H1 (cell line): ENCODE measurements around the gene TTC28. TPM values are rescaled to one million over a fixed set of nuclear protein-coding genes. Genes with fewer than 3 reads are reported as not detected.

ENCODE experiments used
- CTCF ChIA-PET: fragments of 300-600 bp; sonication (Branson Sonifier 250); formaldehyde crosslinking; loops from one replicate; lab custom pipeline; 2021; ENCODE audit not compliant: partially characterized antibody; lab: Charles Lee
- POLR2A ChIA-PET: fragments of 300-600 bp; sonication (Branson Sonifier 250); formaldehyde crosslinking; loops from one replicate; lab custom pipeline; 2021; ENCODE audit warnings: inconsistent platforms; ENCODE audit not compliant: partially characterized antibody; lab: Charles Lee
- DNase-seq, 2 experiments: peaks; one replicate each; pipeline versions ENCODE4 v3.0.0 to v3.0.0-alpha.2; 2010 to 2022; ENCODE audit warnings: low spot score in 2 of 2, low read depth in 1 of 2, mixed read lengths in 1 of 2
- FAIRE-seq: peaks from 2 replicates; lab custom pipeline; 2011; peaks lifted over from hg19 to GRCh38; lab: Jason Lieb, UNC
- H2AFZ ChIP-seq: 2 replicates; pipeline ENCODE4 v1.8.1; 2012; ENCODE audit warnings: low read length, inconsistent platforms
- H2AK5ac ChIP-seq: 2 replicates; pipeline ENCODE4 v1.6.1; 2013; ENCODE audit warnings: low read depth, low read length
- H2BK120ac ChIP-seq: replicated peaks from 2 replicates; pipeline ENCODE3; 2013; ENCODE audit warnings: low read depth, low read length, inconsistent platforms
- H2BK12ac ChIP-seq: 2 replicates; pipeline ENCODE4 v1.6.1; 2013; ENCODE audit warnings: low read depth, low read length
- H2BK15ac ChIP-seq: 2 replicates; pipeline ENCODE4 v1.6.1; 2013; ENCODE audit warnings: low read length
- H2BK20ac ChIP-seq: 2 replicates; pipeline ENCODE4 v1.6.1; 2013; ENCODE audit warnings: low read length
- H2BK5ac ChIP-seq: 2 replicates; pipeline ENCODE4 v1.6.1; 2013; ENCODE audit warnings: low read depth, low read length
- H3K14ac ChIP-seq: 2 replicates; pipeline ENCODE4 v1.6.1; 2013; ENCODE audit warnings: inconsistent platforms; ENCODE audit not compliant: insufficient read length
- H3K18ac ChIP-seq: 2 replicates; pipeline ENCODE4 v1.6.1; 2013; ENCODE audit warnings: low read length; ENCODE audit errors: extremely low read depth
- H3K23ac ChIP-seq: 2 replicates; pipeline ENCODE4 v1.6.1; 2013; ENCODE audit warnings: inconsistent platforms; ENCODE audit not compliant: insufficient read length
- H3K23me2 ChIP-seq: 2 replicates; pipeline ENCODE4 v1.6.1; 2013; ENCODE audit warnings: low read depth, low read length
- H3K27ac ChIP-seq: 2 replicates; pipeline ENCODE4 v1.6.1; 2011; ENCODE audit warnings: low read depth, low read length, inconsistent platforms
- H3K27me3 ChIP-seq, 4 experiments: replicated peaks in 1 of 4; 1 replicate in 1 of 4; 2 replicates in 3 of 4; pipeline versions ENCODE4 v1.6.1 to v1.8.1; 2011 to 2013; ENCODE audit warnings: low read length in 3 of 4, mild to moderate bottlenecking in 3 of 4, inconsistent platforms in 2 of 4, mixed read lengths in 2 of 4, moderate library complexity in 1 of 4; ENCODE audit not compliant: control insufficient read depth in 3 of 4, insufficient read depth in 3 of 4; ENCODE audit errors: extremely low read depth in 1 of 4
- H3K36me3 ChIP-seq, 4 experiments: 2 replicates each; pipeline versions ENCODE4 v1.6.1 to v1.8.1; 2011 to 2013; ENCODE audit warnings: mild to moderate bottlenecking in 4 of 4, low read length in 3 of 4, moderate library complexity in 2 of 4, control low read depth in 1 of 4, inconsistent platforms in 1 of 4; ENCODE audit not compliant: insufficient read depth in 4 of 4, control insufficient read depth in 2 of 4
- H3K4ac ChIP-seq: replicated peaks from 2 replicates; pipeline ENCODE3; 2013; ENCODE audit warnings: low read length, low read depth, mixed read lengths, inconsistent platforms; ENCODE audit not compliant: insufficient read length
- H3K4me1 ChIP-seq, 4 experiments: replicated peaks in 1 of 4; 1 replicate in 1 of 4; 2 replicates in 3 of 4; pipeline versions ENCODE4 v1.6.1 to v1.8.1; 2011 to 2013; ENCODE audit warnings: low read length in 3 of 4, inconsistent platforms in 2 of 4, mixed read lengths in 1 of 4; ENCODE audit not compliant: insufficient read depth in 4 of 4, control insufficient read depth in 3 of 4
- H3K4me2 ChIP-seq, 2 experiments: 2 replicates each; pipeline versions ENCODE4 v1.6.1 to v1.8.1; 2011 to 2013; ENCODE audit warnings: low read depth in 2 of 2, low read length in 2 of 2, control low read depth in 1 of 2, inconsistent platforms in 1 of 2, mild to moderate bottlenecking in 1 of 2; ENCODE audit not compliant: insufficient read depth in 1 of 2
- H3K4me3 ChIP-seq, 4 experiments: fragments of 200-600, 300-600 bp in 1 of 4; sonication (generic), shearing (Covaris generic), sonication (Bioruptor Twin) in 1 of 4; 2 replicates each; pipeline versions ENCODE4 v1.5.1 to v1.8.1; 2011 to 2016; ENCODE audit warnings: low read length in 4 of 4, low read depth in 3 of 4, control low read depth in 2 of 4, inconsistent platforms in 2 of 4, mild to moderate bottlenecking in 2 of 4, mixed read lengths in 1 of 4, moderate library complexity in 1 of 4; ENCODE audit not compliant: insufficient read depth in 2 of 4; ENCODE audit errors: extremely low read depth in 1 of 4
- H3K56ac ChIP-seq: replicated peaks from 2 replicates; pipeline ENCODE3; 2013; ENCODE audit warnings: low read depth, mild to moderate bottlenecking, mixed read lengths, low read length, inconsistent platforms; ENCODE audit not compliant: insufficient read length
- H3K79me1 ChIP-seq: 2 replicates; pipeline ENCODE4 v1.6.1; 2013; ENCODE audit warnings: low read depth, low read length, control low read depth
- H3K79me2 ChIP-seq, 2 experiments: 2 replicates each; pipeline versions ENCODE4 v1.6.1 to v1.8.1; 2012 to 2013; ENCODE audit warnings: low read length in 2 of 2, mild to moderate bottlenecking in 2 of 2, inconsistent platforms in 1 of 2; ENCODE audit not compliant: insufficient read depth in 2 of 2, control insufficient read depth in 1 of 2
- H3K9ac ChIP-seq, 4 experiments: replicated peaks in 1 of 4; 1 replicate in 1 of 4; 2 replicates in 3 of 4; pipeline versions ENCODE4 v1.6.1 to v1.8.1; 2011 to 2013; ENCODE audit warnings: low read depth in 3 of 4, low read length in 3 of 4, control low read depth in 2 of 4, mild to moderate bottlenecking in 2 of 4, moderate library complexity in 2 of 4, inconsistent platforms in 1 of 4; ENCODE audit errors: extremely low read depth in 1 of 4
- H3K9me3 ChIP-seq, 2 experiments: 2 replicates each; pipeline versions ENCODE4 v1.6.1 to v1.8.1; 2012 to 2013; ENCODE audit warnings: mild to moderate bottlenecking in 2 of 2, moderate library complexity in 2 of 2, control low read depth in 1 of 2, inconsistent platforms in 1 of 2, low read depth in 1 of 2, low read length in 1 of 2, mixed read lengths in 1 of 2; ENCODE audit not compliant: insufficient read depth in 2 of 2
- H4K20me1 ChIP-seq, 2 experiments: replicated peaks in 1 of 2; 2 replicates each; pipeline versions ENCODE3 to v1.8.1; 2011 to 2013; ENCODE audit warnings: inconsistent platforms in 2 of 2, low read length in 2 of 2, mild to moderate bottlenecking in 1 of 2; ENCODE audit not compliant: insufficient read depth in 2 of 2, control insufficient read depth in 1 of 2
- H4K5ac ChIP-seq: 2 replicates; pipeline ENCODE4 v1.6.1; 2013; ENCODE audit warnings: low read length, low read depth, mixed read lengths, inconsistent platforms; ENCODE audit not compliant: insufficient read length
- H4K8ac ChIP-seq: 2 replicates; pipeline ENCODE4 v1.8.0; 2013; ENCODE audit warnings: mild to moderate bottlenecking, moderate library complexity, low read length, inconsistent platforms; ENCODE audit not compliant: insufficient read depth; ENCODE audit errors: extremely low read depth
- H4K91ac ChIP-seq: replicated peaks from 2 replicates; pipeline ENCODE3; 2013; ENCODE audit warnings: low read length, mixed read lengths, inconsistent platforms; ENCODE audit not compliant: insufficient read length
- BCL11A ChIP-seq, 2 experiments: IDR thresholded peaks; one replicate each; pipeline ENCODE4 v1.6.1; 2011; ENCODE audit warnings: low read depth in 2 of 2, low read length in 2 of 2, mild to moderate bottlenecking in 2 of 2
- CHD2 ChIP-seq: IDR thresholded peaks from 2 replicates; pipeline ENCODE4 v1.6.1; 2012; ENCODE audit warnings: low read length, improper control_type of control experiment
- CREB1 ChIP-seq: IDR thresholded peaks from 2 replicates; pipeline ENCODE4 v1.6.1; 2012; ENCODE audit warnings: inconsistent platforms
- EGR1 ChIP-seq: IDR thresholded peaks from 2 replicates; pipeline ENCODE4 v1.6.1; 2011; ENCODE audit warnings: low read depth, low read length, borderline replicate concordance
- EZH2 ChIP-seq: fragments of 200-600 bp; sonication (generic); IDR thresholded peaks from 2 replicates; pipeline ENCODE4 v1.7.1; 2012; ENCODE audit warnings: low read depth, mild to moderate bottlenecking, moderate library complexity, low read length, inconsistent platforms; ENCODE audit not compliant: severe bottlenecking
- JUN ChIP-seq: IDR thresholded peaks from 2 replicates; pipeline ENCODE4 v1.6.1; 2011; ENCODE audit warnings: low read depth, mild to moderate bottlenecking, improper control_type of control experiment, low read length
- JUND ChIP-seq: IDR thresholded peaks from 2 replicates; pipeline ENCODE4 v1.6.1; 2011; ENCODE audit warnings: mild to moderate bottlenecking, improper control_type of control experiment, low read length
- MAFK ChIP-seq: IDR thresholded peaks from 2 replicates; pipeline ENCODE4 v1.6.1; 2012; ENCODE audit warnings: low read depth, mild to moderate bottlenecking, improper control_type of control experiment, low read length
- MAX ChIP-seq: IDR thresholded peaks from 2 replicates; pipeline ENCODE4 v1.6.1; 2012; ENCODE audit warnings: inconsistent platforms
- POLR2AphosphoS5 ChIP-seq: IDR thresholded peaks from 2 replicates; pipeline ENCODE4 v1.6.1; 2011; ENCODE audit warnings: low read depth, low read length
- RNF2 ChIP-seq: fragments of 200-900, 300-1000 bp; sonication (generic); IDR thresholded peaks from 2 replicates; pipeline ENCODE4 v1.7.1; 2016; ENCODE audit warnings: borderline replicate concordance, low read depth, mild to moderate bottlenecking, antibody characterized with exemption, low read length; ENCODE audit not compliant: poor library complexity, severe bottlenecking; ENCODE audit errors: missing control alignments
- TAF1 ChIP-seq: IDR thresholded peaks from 2 replicates; pipeline ENCODE4 v1.6.1; 2011; ENCODE audit warnings: mild to moderate bottlenecking, low read depth, low read length
- TBP ChIP-seq: IDR thresholded peaks from 2 replicates; pipeline ENCODE4 v1.6.1; 2011; ENCODE audit warnings: low read depth, low read length, improper control_type of control experiment
- YY1 ChIP-seq: IDR thresholded peaks from 2 replicates; pipeline ENCODE4 v1.6.1; 2011; ENCODE audit warnings: low read depth, mild to moderate bottlenecking, low read length
- WGBS, 2 experiments: shearing (Covaris generic) in 1 of 2; methylation state at CpG; one replicate each; pipeline versions ENCODE4 v1.1.6 to v1.1.7; 2013 to 2015; ENCODE audit warnings: low lambda C conversion rate in 2 of 2, mixed read lengths in 2 of 2, inconsistent platforms in 1 of 2, low coverage in 1 of 2, missing lambda C conversion rate in 1 of 2; ENCODE audit not compliant: insufficient replicate concordance in 2 of 2, insufficient coverage in 1 of 2, insufficient read length in 1 of 2; ENCODE audit errors: extremely low coverage in 1 of 2, missing lambda C conversion rate in 1 of 2; 5-methylcytosine and 5-hydroxymethylcytosine counted together
- polyA plus RNA-seq, 7 experiments: library from polyadenylated mRNA; depleted of rRNA in 3 of 7; stranded (reverse) in 5 of 7; unstranded in 2 of 7; fragments of >200 nt in 5 of 7; fragments of 200-250 nt in 2 of 7; gene quantifications; 1 replicate in 5 of 7; 2 replicates in 1 of 7; 4 replicates in 1 of 7; pipeline versions ENCODE4 v1.2.1 to v1.2.3, GENCODE V29; 2011 to 2013; ENCODE audit warnings: missing spikeins in 2 of 7, mixed read lengths in 2 of 7
- total RNA-seq: library from RNA; stranded (reverse); fragmentation: NEBNext Ultra II Directional; extraction: Animal tissue kit (Norgen Biotek cat#: 25700); gene quantifications from 2 replicates; pipeline ENCODE4 v1.2.1, GENCODE V29; 2021

Gene TTC28
- total and polyA plus RNA-seq, 2 of the 8 experiments (the other 6 are each of a cell fraction or from before 2014, with no cell fraction given) = 2.6 to 12.6 TPM

- H3K4me1 ChIP-seq = no peaks in the 10 kb centered on the region
- TF ChIP-seq MAX (no peak), MAFK (no peak), EGR1 (no peak), TAF1 (no peak), CREB1 (no peak), JUND (no peak), EZH2 (no peak), YY1 (no peak), TBP (no peak), RNF2 (no peak), BCL11A (IDR thresholded peaks at IDR 0.05; ENCODE audit: low read depth in 2 of 2, low read length in 2 of 2) (no peak), JUN (no peak), CHD2 (no peak), POLR2AphosphoS5 (no peak)
Measured at GRCh38 chr22:28025866-28026575, 653.6 kb downstream of the TTC28 start.

More at GRCh38 chr22:28025866-28026575, 653.6 kb downstream of the TTC28 start:
- peaks cover 0 to 1% of the 10 kb centered on the region in 2 experiments for H4K20me1 ChIP-seq
- no peak overlapping the region for H2BK15ac ChIP-seq
- H3K4ac ChIP-seq = peak overlapping the region; percentile 58
- no peak overlapping the region for H2AFZ ChIP-seq
- no peaks in the 10 kb centered on the region for H3K79me1 ChIP-seq
- H3K36me3 ChIP-seq = no peaks in the 10 kb centered on the region
- no peak overlapping the region for H2BK20ac ChIP-seq
- no peak overlapping the region for H3K4me3 ChIP-seq
- H3K79me2 ChIP-seq = no peaks in the 10 kb centered on the region
- DNase-seq (no peak), FAIRE-seq (no peak)
- 0 out of 2 replicates have a peak overlapping the region, but pooled peaks have one; percentile 12 for H4K8ac ChIP-seq
- no peak overlapping the region for H2BK120ac ChIP-seq
- WGBS, 2 experiments = 94% methylated on average over 9 of the region's 12 CpGs; no CpG with 5 or more reads in 1 of the 2 experiments
- no peak overlapping the region for H3K56ac ChIP-seq
- H3K4me2 ChIP-seq = no peak overlapping the region
- H3K18ac ChIP-seq = no peak overlapping the region
- ChIA-PET POLR2A (no interaction called here), CTCF (interaction anchor here (0.9 kb wide), 1 partner anchor 26 kb away, joined by 3 read pairs; no protein-coding TSS in a partner anchor)
- no peak overlapping the region for H3K23ac ChIP-seq
- H3K23me2 ChIP-seq = no peaks in the 10 kb centered on the region
- H2BK5ac ChIP-seq = no peak overlapping the region
- H3K9me3 ChIP-seq = no peaks in the 10 kb centered on the region
- no peaks in the 10 kb centered on the region for H3K27me3 ChIP-seq
- no peak overlapping the region for H3K9ac ChIP-seq
- no peak overlapping the region for H3K27ac ChIP-seq
- no peak overlapping the region for H2BK12ac ChIP-seq
- H4K91ac ChIP-seq = no peak overlapping the region
- no peak overlapping the region for H4K5ac ChIP-seq
- H2AK5ac ChIP-seq = no peak overlapping the region
- no peak overlapping the region for H3K14ac ChIP-seq
